H1 (cell line): ENCODE measurements around the gene CAPN2. TPM values are rescaled to one million over a fixed set of nuclear protein-coding genes. Genes with fewer than 3 reads are reported as not detected.

Experiments used
- CTCF ChIA-PET: fragments of 300-600 bp; sonication (Branson Sonifier 250); formaldehyde crosslinking; loops from one replicate; lab custom pipeline; 2021; ENCODE audit not compliant: partially characterized antibody; lab: Charles Lee
- POLR2A ChIA-PET: fragments of 300-600 bp; sonication (Branson Sonifier 250); formaldehyde crosslinking; loops from one replicate; lab custom pipeline; 2021; ENCODE audit warnings: inconsistent platforms; ENCODE audit not compliant: partially characterized antibody; lab: Charles Lee
- DNase-seq, 2 experiments: peaks; one replicate each; pipeline versions ENCODE4 v3.0.0 to v3.0.0-alpha.2; 2010 to 2022; ENCODE audit warnings: low spot score in 2 of 2, low read depth in 1 of 2, mixed read lengths in 1 of 2
- FAIRE-seq: peaks from 2 replicates; lab custom pipeline; 2011; peaks lifted over from hg19 to GRCh38; lab: Jason Lieb, UNC
- H2AFZ ChIP-seq: 2 replicates; pipeline ENCODE4 v1.8.1; 2012; ENCODE audit warnings: low read length, inconsistent platforms
- H2AK5ac ChIP-seq: 2 replicates; pipeline ENCODE4 v1.6.1; 2013; ENCODE audit warnings: low read depth, low read length
- H2BK120ac ChIP-seq: replicated peaks from 2 replicates; pipeline ENCODE3; 2013; ENCODE audit warnings: low read depth, low read length, inconsistent platforms
- H2BK12ac ChIP-seq: 2 replicates; pipeline ENCODE4 v1.6.1; 2013; ENCODE audit warnings: low read depth, low read length
- H2BK15ac ChIP-seq: 2 replicates; pipeline ENCODE4 v1.6.1; 2013; ENCODE audit warnings: low read length
- H2BK20ac ChIP-seq: 2 replicates; pipeline ENCODE4 v1.6.1; 2013; ENCODE audit warnings: low read length
- H2BK5ac ChIP-seq: 2 replicates; pipeline ENCODE4 v1.6.1; 2013; ENCODE audit warnings: low read depth, low read length
- H3K14ac ChIP-seq: 2 replicates; pipeline ENCODE4 v1.6.1; 2013; ENCODE audit warnings: inconsistent platforms; ENCODE audit not compliant: insufficient read length
- H3K18ac ChIP-seq: 2 replicates; pipeline ENCODE4 v1.6.1; 2013; ENCODE audit warnings: low read length; ENCODE audit errors: extremely low read depth
- H3K23ac ChIP-seq: 2 replicates; pipeline ENCODE4 v1.6.1; 2013; ENCODE audit warnings: inconsistent platforms; ENCODE audit not compliant: insufficient read length
- H3K23me2 ChIP-seq: 2 replicates; pipeline ENCODE4 v1.6.1; 2013; ENCODE audit warnings: low read depth, low read length
- H3K27ac ChIP-seq: 2 replicates; pipeline ENCODE4 v1.6.1; 2011; ENCODE audit warnings: low read depth, low read length, inconsistent platforms
- H3K27me3 ChIP-seq, 4 experiments: replicated peaks in 1 of 4; 1 replicate in 1 of 4; 2 replicates in 3 of 4; pipeline versions ENCODE4 v1.6.1 to v1.8.1; 2011 to 2013; ENCODE audit warnings: low read length in 3 of 4, mild to moderate bottlenecking in 3 of 4, inconsistent platforms in 2 of 4, mixed read lengths in 2 of 4, moderate library complexity in 1 of 4; ENCODE audit not compliant: control insufficient read depth in 3 of 4, insufficient read depth in 3 of 4; ENCODE audit errors: extremely low read depth in 1 of 4
- H3K36me3 ChIP-seq, 4 experiments: 2 replicates each; pipeline versions ENCODE4 v1.6.1 to v1.8.1; 2011 to 2013; ENCODE audit warnings: mild to moderate bottlenecking in 4 of 4, low read length in 3 of 4, moderate library complexity in 2 of 4, control low read depth in 1 of 4, inconsistent platforms in 1 of 4; ENCODE audit not compliant: insufficient read depth in 4 of 4, control insufficient read depth in 2 of 4
- H3K4ac ChIP-seq: replicated peaks from 2 replicates; pipeline ENCODE3; 2013; ENCODE audit warnings: low read length, low read depth, mixed read lengths, inconsistent platforms; ENCODE audit not compliant: insufficient read length
- H3K4me1 ChIP-seq, 4 experiments: replicated peaks in 1 of 4; 1 replicate in 1 of 4; 2 replicates in 3 of 4; pipeline versions ENCODE4 v1.6.1 to v1.8.1; 2011 to 2013; ENCODE audit warnings: low read length in 3 of 4, inconsistent platforms in 2 of 4, mixed read lengths in 1 of 4; ENCODE audit not compliant: insufficient read depth in 4 of 4, control insufficient read depth in 3 of 4
- H3K4me2 ChIP-seq, 2 experiments: 2 replicates each; pipeline versions ENCODE4 v1.6.1 to v1.8.1; 2011 to 2013; ENCODE audit warnings: low read depth in 2 of 2, low read length in 2 of 2, control low read depth in 1 of 2, inconsistent platforms in 1 of 2, mild to moderate bottlenecking in 1 of 2; ENCODE audit not compliant: insufficient read depth in 1 of 2
- H3K4me3 ChIP-seq, 4 experiments: fragments of 200-600, 300-600 bp in 1 of 4; sonication (generic), shearing (Covaris generic), sonication (Bioruptor Twin) in 1 of 4; 2 replicates each; pipeline versions ENCODE4 v1.5.1 to v1.8.1; 2011 to 2016; ENCODE audit warnings: low read length in 4 of 4, low read depth in 3 of 4, control low read depth in 2 of 4, inconsistent platforms in 2 of 4, mild to moderate bottlenecking in 2 of 4, mixed read lengths in 1 of 4, moderate library complexity in 1 of 4; ENCODE audit not compliant: insufficient read depth in 2 of 4; ENCODE audit errors: extremely low read depth in 1 of 4
- H3K56ac ChIP-seq: replicated peaks from 2 replicates; pipeline ENCODE3; 2013; ENCODE audit warnings: low read depth, mild to moderate bottlenecking, mixed read lengths, low read length, inconsistent platforms; ENCODE audit not compliant: insufficient read length
- H3K79me1 ChIP-seq: 2 replicates; pipeline ENCODE4 v1.6.1; 2013; ENCODE audit warnings: low read depth, low read length, control low read depth
- H3K79me2 ChIP-seq, 2 experiments: 2 replicates each; pipeline versions ENCODE4 v1.6.1 to v1.8.1; 2012 to 2013; ENCODE audit warnings: low read length in 2 of 2, mild to moderate bottlenecking in 2 of 2, inconsistent platforms in 1 of 2; ENCODE audit not compliant: insufficient read depth in 2 of 2, control insufficient read depth in 1 of 2
- H3K9ac ChIP-seq, 4 experiments: replicated peaks in 1 of 4; 1 replicate in 1 of 4; 2 replicates in 3 of 4; pipeline versions ENCODE4 v1.6.1 to v1.8.1; 2011 to 2013; ENCODE audit warnings: low read depth in 3 of 4, low read length in 3 of 4, control low read depth in 2 of 4, mild to moderate bottlenecking in 2 of 4, moderate library complexity in 2 of 4, inconsistent platforms in 1 of 4; ENCODE audit errors: extremely low read depth in 1 of 4
- H3K9me3 ChIP-seq, 2 experiments: 2 replicates each; pipeline versions ENCODE4 v1.6.1 to v1.8.1; 2012 to 2013; ENCODE audit warnings: mild to moderate bottlenecking in 2 of 2, moderate library complexity in 2 of 2, control low read depth in 1 of 2, inconsistent platforms in 1 of 2, low read depth in 1 of 2, low read length in 1 of 2, mixed read lengths in 1 of 2; ENCODE audit not compliant: insufficient read depth in 2 of 2
- H4K20me1 ChIP-seq, 2 experiments: replicated peaks in 1 of 2; 2 replicates each; pipeline versions ENCODE3 to v1.8.1; 2011 to 2013; ENCODE audit warnings: inconsistent platforms in 2 of 2, low read length in 2 of 2, mild to moderate bottlenecking in 1 of 2; ENCODE audit not compliant: insufficient read depth in 2 of 2, control insufficient read depth in 1 of 2
- H4K5ac ChIP-seq: 2 replicates; pipeline ENCODE4 v1.6.1; 2013; ENCODE audit warnings: low read length, low read depth, mixed read lengths, inconsistent platforms; ENCODE audit not compliant: insufficient read length
- H4K8ac ChIP-seq: 2 replicates; pipeline ENCODE4 v1.8.0; 2013; ENCODE audit warnings: mild to moderate bottlenecking, moderate library complexity, low read length, inconsistent platforms; ENCODE audit not compliant: insufficient read depth; ENCODE audit errors: extremely low read depth
- H4K91ac ChIP-seq: replicated peaks from 2 replicates; pipeline ENCODE3; 2013; ENCODE audit warnings: low read length, mixed read lengths, inconsistent platforms; ENCODE audit not compliant: insufficient read length
- ATF2 ChIP-seq: IDR thresholded peaks from 2 replicates; pipeline ENCODE4 v1.6.1; 2012; ENCODE audit warnings: low read length, inconsistent platforms
- CEBPB ChIP-seq: IDR thresholded peaks from 2 replicates; pipeline ENCODE4 v1.6.1; 2012; ENCODE audit warnings: low read depth, low read length
- KDM5A ChIP-seq: fragments of 200-600 bp; IDR thresholded peaks from 2 replicates; pipeline ENCODE4 v1.7.1; 2012; ENCODE audit warnings: mild to moderate bottlenecking, low read length, inconsistent platforms, mixed read lengths
- MAFK ChIP-seq: IDR thresholded peaks from 2 replicates; pipeline ENCODE4 v1.6.1; 2012; ENCODE audit warnings: low read depth, mild to moderate bottlenecking, improper control_type of control experiment, low read length
- RBBP5 ChIP-seq: IDR thresholded peaks from 2 replicates; pipeline ENCODE4 v1.7.1; 2012; ENCODE audit warnings: low read depth, mild to moderate bottlenecking, inconsistent platforms, low read length, moderate library complexity, borderline replicate concordance
- RNF2 ChIP-seq: fragments of 200-900, 300-1000 bp; sonication (generic); IDR thresholded peaks from 2 replicates; pipeline ENCODE4 v1.7.1; 2016; ENCODE audit warnings: borderline replicate concordance, low read depth, mild to moderate bottlenecking, antibody characterized with exemption, low read length; ENCODE audit not compliant: poor library complexity, severe bottlenecking; ENCODE audit errors: missing control alignments
- SAP30 ChIP-seq: fragments of 300-600 bp; sonication (generic); IDR thresholded peaks from 2 replicates; pipeline ENCODE4 v1.7.1; 2012; ENCODE audit warnings: low read length, moderate library complexity, mild to moderate bottlenecking, inconsistent platforms; ENCODE audit not compliant: insufficient read depth, insufficient replicate concordance
- SIN3A ChIP-seq, 2 experiments: IDR thresholded peaks in 1 of 2; conservative IDR thresholded peaks in 1 of 2; 2 replicates each; pipeline ENCODE4 v1.6.1; 2011 to 2012; ENCODE audit warnings: low read length in 2 of 2, improper control_type of control experiment in 1 of 2, low read depth in 1 of 2, mild to moderate bottlenecking in 1 of 2
- SP4 ChIP-seq: IDR thresholded peaks from 2 replicates; pipeline ENCODE4 v1.6.1; 2012; ENCODE audit warnings: low read length, inconsistent platforms
- SRF ChIP-seq: IDR thresholded peaks from 2 replicates; pipeline ENCODE4 v1.6.1; 2011; ENCODE audit warnings: mild to moderate bottlenecking, low read depth, low read length, moderate library complexity
- WGBS, 2 experiments: shearing (Covaris generic) in 1 of 2; methylation state at CpG; one replicate each; pipeline versions ENCODE4 v1.1.6 to v1.1.7; 2013 to 2015; ENCODE audit warnings: low lambda C conversion rate in 2 of 2, mixed read lengths in 2 of 2, inconsistent platforms in 1 of 2, low coverage in 1 of 2, missing lambda C conversion rate in 1 of 2; ENCODE audit not compliant: insufficient replicate concordance in 2 of 2, insufficient coverage in 1 of 2, insufficient read length in 1 of 2; ENCODE audit errors: extremely low coverage in 1 of 2, missing lambda C conversion rate in 1 of 2; 5-methylcytosine and 5-hydroxymethylcytosine counted together
- polyA plus RNA-seq, 7 experiments: library from polyadenylated mRNA; depleted of rRNA in 3 of 7; stranded (reverse) in 5 of 7; unstranded in 2 of 7; fragments of >200 nt in 5 of 7; fragments of 200-250 nt in 2 of 7; gene quantifications; 1 replicate in 5 of 7; 2 replicates in 1 of 7; 4 replicates in 1 of 7; pipeline versions ENCODE4 v1.2.1 to v1.2.3, GENCODE V29; 2011 to 2013; ENCODE audit warnings: missing spikeins in 2 of 7, mixed read lengths in 2 of 7
- total RNA-seq: library from RNA; stranded (reverse); fragmentation: NEBNext Ultra II Directional; extraction: Animal tissue kit (Norgen Biotek cat#: 25700); gene quantifications from 2 replicates; pipeline ENCODE4 v1.2.1, GENCODE V29; 2021
- TF ChIP-seq, protein P1 (sequence below): IDR thresholded peaks from 2 replicates; pipeline ENCODE4 v1.6.1; 2012; ENCODE audit warnings: inconsistent platforms

Gene CAPN2
- total and polyA plus RNA-seq, 2 of the 8 experiments (the other 6 are each of a cell fraction or from before 2014, with no cell fraction given), result 9.2 to 10.3 TPM

GRCh38 chr1:223771469-223771813 is 59.1 kb downstream of the CAPN2 start:
- Histone ChIP-seq H3K27ac (no peak overlapping the region), H3K18ac (no peak overlapping the region), H3K36me3 (peaks cover 5 to 20% (median 17%) of the 10 kb centered on the region in 4 experiments), H3K79me2 (no peaks in the 10 kb centered on the region), H3K4ac (no peak overlapping the region), H2BK120ac (no peak overlapping the region), H2BK20ac (no peak overlapping the region), H3K23me2 (no peaks in the 10 kb centered on the region), H3K9ac (no peak overlapping the region), H4K5ac (no peak overlapping the region), H2AFZ (no peak overlapping the region), H3K4me3 (no peak overlapping the region), H3K56ac (no peak overlapping the region), H3K27me3 (no peaks in the 10 kb centered on the region), H3K4me1 (peaks cover 0 to 5% (median 2%) of the 10 kb centered on the region in 4 experiments; a peak in 2 of 7 replicates), H4K20me1 (no peaks in the 10 kb centered on the region), H3K9me3 (no peaks in the 10 kb centered on the region), H3K23ac (no peak overlapping the region), H4K8ac (no peak overlapping the region), H3K14ac (no peak overlapping the region), H3K79me1 (no peaks in the 10 kb centered on the region), H2BK15ac (no peak overlapping the region), H4K91ac (no peak overlapping the region), H3K4me2 (no peak overlapping the region), H2AK5ac (no peak overlapping the region), H2BK12ac (no peak overlapping the region; the same call in 1 of the 2 replicates), H2BK5ac (no peak overlapping the region)
- DNase-seq (peak in 1 of 2 experiments; percentile 20), FAIRE-seq (no peak)
- ChIA-PET CTCF (interaction anchor here (1.2 to 3.9 kb wide), 9 partner anchors 9 to 280 kb away, joined by 3 to 20 read pairs (median 5); no protein-coding TSS in a partner anchor), POLR2A (interaction anchor here (1.6 to 2.1 kb wide), 2 partner anchors 11 to 15 kb away, joined by 3 to 4 read pairs; no protein-coding TSS in a partner anchor)
- 96% methylated on average over 2 of the region's 2 CpGs; no CpG with 5 or more reads in 1 of the 2 experiments for WGBS, 2 experiments
- TF ChIP-seq ATF2 (no peak), SAP30 (no peak), MAFK (no peak), CEBPB (no peak), SP4 (no peak), RNF2 (no peak), KDM5A (no peak), SRF (no peak), SIN3A (conservative IDR thresholded peaks at IDR 0.05 in 1 of 2, IDR thresholded peaks at IDR 0.05 in 1 of 2; ENCODE audit: low read depth in 1 of 2, low read length in 2 of 2) (no peak), RBBP5 (no peak)
- TF ChIP-seq, protein P1, sequence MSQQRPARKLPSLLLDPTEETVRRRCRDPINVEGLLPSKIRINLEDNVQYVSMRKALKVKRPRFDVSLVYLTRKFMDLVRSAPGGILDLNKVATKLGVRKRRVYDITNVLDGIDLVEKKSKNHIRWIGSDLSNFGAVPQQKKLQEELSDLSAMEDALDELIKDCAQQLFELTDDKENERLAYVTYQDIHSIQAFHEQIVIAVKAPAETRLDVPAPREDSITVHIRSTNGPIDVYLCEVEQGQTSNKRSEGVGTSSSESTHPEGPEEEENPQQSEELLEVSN, result no peak
